Stimulated activated CD4-positive, alpha-beta T cell treated with anti-CD3 and anti-CD28 coated beads, Interleukin-15, amount 100 ng/mL, for 48 hours (primary cell): ENCODE results near the gene B4GALNT2.
"Not testable (repeated sequence)": the region's sequence is repeated elsewhere in the genome, so short reads cannot be mapped to it uniquely, and the experiment has no call there.

Source experiments
- DNase-seq, 2 donors: peaks; one replicate each; pipeline ENCODE4 v3.0.0-alpha.2; 2020; ENCODE audit warnings: low read depth in 2 of 2

Gene B4GALNT2

DNA sequence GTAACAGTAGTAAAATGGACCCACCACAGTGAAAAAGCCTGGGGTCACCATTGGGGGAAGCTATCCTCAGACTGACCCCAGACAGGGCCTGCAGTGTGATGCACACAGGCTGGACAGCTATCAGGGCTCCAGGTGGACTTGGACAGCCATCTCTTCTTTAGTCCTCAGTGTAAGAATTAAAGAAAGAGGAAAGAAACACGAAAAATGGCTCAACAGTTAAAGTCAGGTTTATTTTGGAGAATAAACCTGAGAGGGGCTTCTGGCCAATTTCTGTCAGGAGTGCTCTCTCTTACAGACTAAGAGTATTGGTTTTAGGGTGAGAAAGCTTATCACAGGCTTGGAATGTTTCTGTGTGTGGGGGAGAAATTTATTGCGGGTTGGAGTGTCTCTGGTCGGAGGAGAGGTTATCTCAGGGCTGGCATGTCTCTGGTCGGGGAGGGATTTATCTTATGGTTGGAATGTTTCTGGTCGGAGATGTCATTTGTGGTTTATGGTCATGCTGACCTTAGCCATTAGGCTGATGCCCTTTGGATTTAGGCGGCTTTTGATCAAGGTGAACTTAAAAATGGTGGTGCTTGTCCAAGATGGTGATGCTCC is 10.8 kb upstream of the B4GALNT2 start:
- no peak for DNase-seq

DNA sequence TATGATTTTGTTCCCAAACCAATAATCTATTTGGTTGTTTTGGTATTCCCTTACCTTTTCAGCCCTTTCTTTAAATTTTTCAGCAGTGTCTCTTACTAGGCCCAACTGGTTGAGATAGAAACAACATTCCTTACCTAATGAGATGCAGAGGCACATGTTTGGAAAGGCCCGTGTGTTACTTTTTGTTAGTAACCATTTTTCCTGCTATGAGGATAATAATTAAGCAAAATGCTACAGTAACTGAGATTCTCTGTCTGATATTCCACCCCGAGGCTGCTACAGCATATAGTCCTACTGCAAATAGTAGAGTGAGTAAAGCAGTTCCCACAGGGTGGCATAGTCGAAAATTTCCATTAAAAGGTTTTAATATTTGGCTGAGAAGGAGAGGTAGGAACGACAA is 10.0 kb upstream of the B4GALNT2 start:
- DNase-seq, result no peak

DNA sequence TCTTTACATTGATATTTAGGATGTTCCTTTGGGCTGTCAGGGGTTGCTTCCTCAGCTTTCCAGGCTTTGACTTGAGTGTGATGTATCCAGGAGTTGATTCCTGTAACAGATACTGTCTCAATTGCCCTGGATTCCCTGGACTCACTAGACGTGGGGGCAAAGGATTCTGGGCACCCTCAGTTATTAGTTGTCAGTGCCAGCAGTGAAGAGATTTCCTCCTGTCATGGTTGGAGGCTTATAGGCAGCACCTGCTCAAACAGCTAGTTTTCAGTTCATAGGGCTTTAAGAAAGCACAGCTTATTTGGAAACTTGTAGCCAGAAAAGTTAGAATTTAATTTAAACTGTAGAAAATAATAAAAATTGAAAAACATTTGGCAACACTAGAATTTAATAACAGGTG is 9.5 kb upstream of the B4GALNT2 start:
- no peak for DNase-seq

DNA sequence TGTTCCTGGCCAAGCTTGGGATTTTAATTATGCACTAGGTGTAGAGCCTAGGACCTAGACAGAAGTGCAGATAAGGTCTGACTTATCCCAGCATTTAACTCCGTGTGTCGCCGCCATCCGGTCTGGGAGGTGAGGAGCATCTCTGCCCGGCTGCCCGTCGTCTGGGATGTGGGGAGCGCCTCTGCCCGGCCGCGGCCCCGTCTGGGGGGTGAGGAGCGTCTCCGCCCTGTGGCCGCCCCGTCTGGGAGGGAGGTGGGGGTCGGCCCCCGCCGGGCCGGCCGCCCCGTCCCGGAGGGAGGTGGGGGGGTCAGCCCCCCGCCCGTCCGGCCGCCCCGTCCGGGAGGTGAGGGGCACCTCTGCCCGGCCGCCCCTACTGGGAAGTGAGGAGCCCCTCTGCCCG is 7.1 kb upstream of the B4GALNT2 start:
- DNase-seq, result no peak

DNA sequence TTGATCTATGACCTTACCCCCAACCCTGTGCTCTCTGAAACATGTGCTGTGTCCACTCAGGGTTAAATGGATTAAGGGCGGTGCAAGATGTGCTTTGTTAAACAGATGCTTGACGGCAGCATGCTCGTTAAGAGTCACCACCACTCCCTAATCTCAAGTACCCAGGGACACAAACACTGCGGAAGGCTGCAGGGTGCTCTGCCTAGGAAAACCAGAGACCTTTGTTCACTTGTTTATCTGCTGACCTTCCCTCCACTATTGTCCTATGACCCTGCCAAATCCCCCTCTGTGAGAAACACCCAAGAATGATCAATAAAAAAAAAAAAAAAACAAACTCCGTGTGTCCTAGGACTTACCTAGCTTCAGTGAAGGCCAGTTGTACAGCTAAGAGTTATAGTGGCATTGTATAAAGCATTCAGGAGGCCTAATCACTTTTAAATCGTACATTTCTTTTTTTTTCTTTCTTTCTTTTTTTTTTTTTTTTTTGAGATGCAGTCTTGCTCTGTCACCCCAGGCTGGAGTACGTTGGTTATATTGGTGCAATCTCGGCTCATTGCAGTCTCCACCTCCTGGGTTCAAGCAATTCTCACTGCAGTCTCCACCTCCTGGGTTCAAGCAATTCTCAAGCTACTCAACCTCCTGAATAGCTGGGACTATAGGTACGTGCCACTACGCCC is 6.2 kb upstream of the B4GALNT2 start:
- DNase-seq, result not testable (repeated sequence)

DNA sequence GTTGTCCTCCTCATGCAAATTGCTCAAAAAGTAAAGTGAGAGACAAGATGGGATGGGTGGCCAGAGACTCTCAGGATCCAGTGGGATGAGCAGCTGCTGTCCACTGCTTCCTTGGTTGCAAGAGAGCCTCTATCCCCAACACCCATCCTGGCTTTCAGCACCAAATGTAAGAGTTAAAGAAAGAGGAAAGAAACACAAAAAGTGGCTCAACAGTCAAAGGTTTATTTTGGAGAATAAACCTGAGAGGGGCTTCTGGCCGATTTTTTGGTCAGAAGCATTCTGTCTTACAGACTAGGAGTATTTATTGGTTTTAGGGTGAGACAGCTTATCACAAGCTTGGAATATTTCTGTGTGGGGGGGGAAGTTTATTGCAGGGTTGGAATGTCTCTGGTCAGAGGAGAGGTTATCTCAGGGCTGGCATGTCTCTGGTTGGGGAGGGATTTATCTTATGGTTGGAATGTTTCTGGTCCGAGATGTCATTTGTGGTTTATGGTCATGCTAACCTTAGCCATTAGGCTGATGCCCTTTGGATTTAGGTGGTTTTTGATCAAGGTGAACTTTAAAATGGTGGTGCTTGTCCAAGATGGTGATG is 3.1 kb upstream of the B4GALNT2 start:
- not testable (repeated sequence) for DNase-seq

DNA sequence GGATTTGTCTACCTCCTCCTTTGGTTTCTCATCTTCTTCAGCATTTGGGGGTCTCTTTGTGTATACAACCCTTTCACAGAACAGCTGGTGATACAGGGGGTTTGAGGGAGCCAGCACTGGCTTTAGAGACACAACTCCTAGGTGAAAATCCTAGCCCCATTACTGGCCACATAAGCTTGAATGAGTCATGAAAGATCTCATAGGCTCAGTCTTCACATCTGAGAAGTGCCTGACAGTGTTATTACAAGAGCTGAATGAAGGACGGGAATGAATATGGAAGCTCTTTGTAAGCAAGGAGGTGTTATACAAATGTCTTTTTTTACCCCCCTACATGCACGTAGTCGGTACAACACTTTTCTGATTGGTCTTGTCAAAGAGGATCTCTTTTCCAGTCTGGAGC is 1.7 kb upstream of the B4GALNT2 start:
- DNase-seq, result no peak

DNA sequence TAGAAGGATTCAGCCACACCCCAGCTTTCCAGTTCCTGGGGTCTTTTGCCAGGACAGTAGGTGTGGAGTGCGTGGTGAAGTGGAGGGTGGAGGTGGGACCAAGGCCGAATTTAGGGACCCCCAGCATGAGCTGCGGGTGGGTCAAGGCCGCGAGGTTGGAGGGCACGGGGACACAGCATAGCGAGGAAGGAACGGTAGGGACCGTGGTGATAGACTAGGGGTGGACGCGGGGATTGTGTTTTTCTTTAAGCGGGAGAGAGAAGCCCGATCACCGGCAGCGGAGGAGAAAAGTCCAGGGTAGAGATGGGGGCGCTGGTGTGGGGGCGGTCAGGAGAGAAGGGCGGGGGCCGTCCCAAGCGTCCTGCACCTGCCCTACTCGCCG is 261 bp upstream of the B4GALNT2 start:
- DNase-seq, result no peak

DNA sequence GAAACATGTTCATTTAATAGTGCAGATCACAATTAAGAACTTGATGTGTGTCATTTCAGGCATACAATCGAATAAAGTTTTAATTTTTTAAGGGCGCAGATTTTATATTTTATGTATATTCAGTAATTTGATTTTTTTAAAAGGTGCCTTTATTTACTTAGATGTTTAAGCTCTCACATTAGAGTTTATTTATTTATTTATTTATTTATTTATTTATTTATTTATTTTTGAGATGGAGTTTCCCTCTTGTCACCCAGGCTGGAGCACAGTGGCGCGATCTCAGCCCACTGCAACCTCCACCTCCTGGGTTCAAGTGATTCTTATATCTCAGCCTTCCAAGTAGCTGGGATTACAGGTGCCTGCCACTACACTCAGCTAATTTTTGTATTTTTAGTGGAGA is 3.8 kb downstream of the B4GALNT2 start:
- DNase-seq, result no peak

DNA sequence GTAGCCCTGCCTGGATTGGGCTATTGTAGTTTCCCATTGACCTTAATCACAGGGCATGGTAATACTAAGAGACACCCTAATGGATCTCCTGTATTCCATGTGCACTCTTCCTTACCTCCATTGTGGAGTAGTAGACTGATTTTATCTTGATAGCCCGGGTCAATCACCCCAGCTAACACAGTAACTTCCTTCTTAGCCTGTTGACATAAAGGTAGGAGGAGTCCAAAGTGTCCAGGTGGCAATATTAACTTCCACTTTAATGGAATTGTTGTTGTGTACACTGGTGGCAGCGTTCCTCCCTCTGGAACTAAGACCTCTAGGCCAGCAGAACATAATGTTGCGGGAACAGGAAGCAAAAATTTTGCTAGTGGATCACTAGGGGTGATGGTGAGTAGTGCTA is 13.1 kb downstream of the B4GALNT2 start:
- not testable (repeated sequence) for DNase-seq

DNA sequence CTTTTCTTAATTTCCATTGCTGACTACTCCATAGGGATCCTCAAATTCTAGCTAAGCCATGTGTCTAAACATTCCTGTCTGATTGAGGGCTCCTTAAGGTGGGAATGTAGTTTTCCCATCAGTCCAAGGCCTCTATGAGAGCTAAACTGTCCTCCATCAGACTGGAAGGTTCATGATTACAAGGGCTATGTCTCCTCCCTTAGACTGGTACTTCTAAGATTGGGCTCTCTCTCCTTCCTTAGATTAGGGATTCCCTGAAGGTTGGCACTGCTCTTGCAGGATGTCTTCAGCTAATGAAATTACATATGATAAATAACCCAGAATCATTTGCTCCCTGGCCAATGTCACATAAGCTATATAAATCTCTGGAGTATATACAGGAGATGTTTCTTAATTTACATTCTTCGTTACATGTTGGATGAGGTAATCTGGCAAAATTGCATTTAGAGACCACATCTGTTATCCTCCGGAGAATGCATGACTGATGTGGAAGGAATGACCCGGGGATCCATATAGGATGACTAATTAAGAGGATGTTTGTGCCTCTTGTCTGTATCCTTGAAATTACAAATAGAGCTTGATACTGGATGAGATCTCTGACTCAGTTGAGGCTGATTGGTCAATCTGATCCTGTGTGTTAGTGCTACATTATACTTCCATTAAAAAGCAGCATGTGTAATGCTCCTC is 14.2 kb downstream of the B4GALNT2 start:
- DNase-seq, result no peak

DNA sequence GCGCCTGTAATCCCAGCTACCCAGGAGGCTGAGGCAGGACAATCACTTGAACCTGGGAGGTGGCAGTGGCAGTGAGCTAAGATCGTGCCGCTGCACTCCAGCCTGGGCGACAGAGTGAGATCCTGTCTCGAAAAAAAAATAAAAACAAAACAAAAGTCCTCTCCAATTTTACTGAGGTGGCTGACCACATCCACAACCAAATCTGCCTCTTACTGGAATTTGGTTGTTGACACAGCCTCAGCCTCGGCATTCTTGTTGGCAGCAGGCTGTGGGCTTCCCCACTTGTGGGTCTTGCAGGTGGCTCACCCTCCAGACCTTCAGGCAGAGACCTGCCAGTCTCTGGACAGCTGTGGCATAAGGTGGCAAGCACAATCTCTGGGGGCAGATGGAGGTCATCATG is 15.6 kb downstream of the B4GALNT2 start:
- no peak for DNase-seq

DNA sequence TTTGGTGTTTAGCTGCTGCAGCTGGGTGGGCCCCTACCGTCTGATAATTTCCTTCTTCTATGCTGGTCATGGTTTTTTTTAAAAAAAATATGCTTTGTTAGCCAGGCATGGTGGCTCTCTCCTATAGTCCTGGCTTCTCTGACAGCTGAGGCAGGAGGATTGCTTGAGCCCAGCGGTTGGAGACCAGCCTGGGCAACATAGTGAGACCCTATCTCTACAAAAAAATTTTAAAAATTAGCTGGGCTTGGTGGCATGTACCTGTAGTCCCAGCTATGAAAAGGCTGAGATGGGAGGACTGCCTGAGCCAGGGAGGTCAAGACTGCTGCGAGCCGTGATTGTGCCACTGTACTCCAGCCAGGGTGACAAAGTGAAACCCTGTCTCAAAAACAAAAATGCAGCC is 19.4 kb downstream of the B4GALNT2 start:
- no peak for DNase-seq

DNA sequence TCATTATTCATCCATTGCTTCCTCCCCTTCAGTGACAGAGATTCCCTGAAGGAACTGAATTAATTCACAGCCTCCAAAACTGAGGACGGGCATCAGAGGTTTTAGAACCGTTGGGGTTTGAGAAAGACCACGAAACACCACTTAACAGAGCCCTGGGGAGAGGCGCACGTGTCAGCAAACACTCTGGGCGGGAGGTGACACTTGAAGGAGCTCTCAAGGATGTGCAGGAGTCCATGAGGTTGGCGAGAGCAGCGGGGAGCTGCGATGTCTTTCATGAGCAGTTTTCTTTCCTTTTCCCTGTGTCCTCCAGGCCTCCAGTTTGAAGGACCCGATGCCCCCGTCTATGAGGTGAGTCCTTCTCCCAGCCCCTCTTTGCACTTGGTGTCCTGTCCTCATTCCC is 23.7 kb downstream of the B4GALNT2 start:
- DNase-seq, result no peak

DNA sequence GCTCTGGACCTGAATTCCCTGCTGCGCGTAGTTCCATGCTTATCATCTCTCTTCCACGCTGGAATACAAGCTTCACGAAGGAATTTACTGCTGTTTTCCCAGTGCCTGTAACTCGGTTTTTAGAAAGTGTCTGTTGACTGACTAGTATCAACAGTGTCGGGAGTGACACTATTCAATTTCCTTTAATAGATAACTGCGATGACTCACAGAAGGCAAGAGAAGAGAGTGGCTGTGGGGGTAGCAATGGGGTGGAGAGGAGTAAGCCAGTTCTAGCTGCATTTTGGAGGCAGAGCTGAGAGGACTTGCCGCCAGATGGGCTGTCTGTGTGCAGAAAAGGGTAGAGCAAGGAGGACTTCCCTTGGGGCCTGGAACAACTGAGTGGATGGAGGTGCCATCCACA is 25.2 kb downstream of the B4GALNT2 start:
- no peak for DNase-seq

DNA sequence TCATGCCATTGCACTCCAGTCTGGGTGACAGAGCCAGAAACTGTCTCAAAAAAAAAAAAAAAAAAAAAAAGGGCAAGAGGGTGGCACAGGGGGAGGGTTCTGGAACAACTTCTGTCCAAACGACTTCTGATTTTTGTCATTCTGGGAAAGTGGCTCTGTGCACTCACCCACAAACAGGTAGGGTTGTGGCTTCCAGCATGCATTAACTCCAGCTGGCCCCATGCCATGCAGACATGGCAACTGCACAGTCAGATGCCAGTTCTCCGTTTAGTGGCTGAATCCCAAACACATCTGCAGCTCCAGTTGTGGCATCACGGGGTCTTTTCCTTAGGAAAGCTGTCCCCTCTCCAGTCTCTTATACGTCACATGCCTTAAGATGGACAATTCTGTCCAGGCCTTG is 30.3 kb downstream of the B4GALNT2 start:
- DNase-seq, result no peak

DNA sequence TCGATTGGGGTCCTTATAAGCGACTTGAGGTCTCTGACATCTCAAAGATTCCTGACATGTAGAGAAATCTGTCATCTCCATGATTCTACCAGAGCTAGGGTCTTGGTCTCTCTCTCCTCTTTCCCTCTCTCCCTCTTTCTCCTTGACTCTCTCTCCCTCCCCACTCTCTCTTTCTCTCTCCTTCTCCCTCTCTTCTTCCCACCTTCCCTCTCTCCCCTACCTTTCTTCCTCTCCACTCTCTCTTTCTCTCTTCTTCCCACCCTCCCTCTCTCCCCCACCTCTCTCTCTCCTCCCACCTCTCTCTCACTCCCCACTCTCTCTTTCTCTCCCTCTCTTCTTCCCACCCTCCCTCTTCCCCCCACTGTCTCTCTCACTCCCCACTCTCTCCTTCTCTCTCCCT is 32.6 kb downstream of the B4GALNT2 start:
- DNase-seq, result no peak

DNA sequence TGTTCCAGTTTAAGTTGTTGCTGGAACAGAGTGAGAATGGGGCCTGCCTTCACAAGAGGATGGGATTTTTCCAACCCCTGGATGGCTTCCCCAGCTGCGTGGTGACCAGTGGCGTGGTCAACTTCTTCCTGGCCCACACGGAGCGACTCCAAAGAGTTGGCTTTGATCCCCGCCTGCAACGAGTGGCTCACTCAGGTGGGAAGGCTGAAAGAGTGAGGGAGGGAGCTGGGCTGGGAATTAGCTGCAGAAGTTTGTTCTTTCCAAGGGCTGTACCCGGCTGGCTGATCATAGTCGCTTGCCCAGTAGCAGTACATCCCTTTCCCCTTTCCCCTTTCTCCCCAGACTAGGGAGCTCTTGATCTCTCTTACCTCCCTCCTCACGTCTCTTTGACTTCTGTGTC is 36.1 kb downstream of the B4GALNT2 start:
- no peak for DNase-seq

DNA sequence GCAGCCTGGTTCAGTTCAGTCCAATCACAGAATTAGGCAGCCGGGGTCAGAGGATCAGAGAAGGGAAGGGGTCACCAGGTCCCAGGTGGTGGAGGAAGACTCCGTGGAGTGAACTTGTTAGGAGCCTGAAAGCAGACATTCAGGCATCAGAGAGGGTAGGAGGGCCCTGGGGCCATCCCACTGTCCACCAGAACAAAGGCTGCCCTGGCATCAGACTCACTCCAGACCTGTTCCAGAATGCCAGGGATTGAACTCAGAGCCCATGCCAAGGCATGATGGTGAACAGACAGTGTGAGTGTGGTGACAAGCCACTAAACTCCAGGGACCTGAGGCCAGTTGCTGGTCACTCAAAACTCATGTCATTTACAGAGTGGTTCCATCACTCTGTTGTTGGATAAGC is 37.6 kb downstream of the B4GALNT2 start:
- DNase-seq, result no peak

DNA sequence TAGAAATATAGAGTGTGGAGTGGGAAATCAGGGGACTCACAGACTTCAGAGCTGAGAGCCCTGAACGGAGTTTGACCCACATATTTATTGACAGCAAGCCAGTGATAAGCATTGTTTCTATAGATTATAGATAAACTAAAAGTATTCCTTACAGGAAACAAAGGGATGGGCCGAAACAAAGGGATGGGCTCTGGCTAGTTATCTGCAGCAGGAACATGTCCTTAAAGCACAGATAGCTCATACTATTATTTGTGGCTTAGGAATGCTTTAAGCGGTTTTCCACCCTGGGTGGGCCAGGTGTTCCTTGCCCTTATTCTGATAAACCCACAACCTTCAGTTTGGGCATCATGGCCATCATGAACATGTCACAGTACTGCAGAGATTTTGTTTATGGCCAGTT is 38.1 kb downstream of the B4GALNT2 start:
- DNase-seq, result not testable (repeated sequence)

DNA sequence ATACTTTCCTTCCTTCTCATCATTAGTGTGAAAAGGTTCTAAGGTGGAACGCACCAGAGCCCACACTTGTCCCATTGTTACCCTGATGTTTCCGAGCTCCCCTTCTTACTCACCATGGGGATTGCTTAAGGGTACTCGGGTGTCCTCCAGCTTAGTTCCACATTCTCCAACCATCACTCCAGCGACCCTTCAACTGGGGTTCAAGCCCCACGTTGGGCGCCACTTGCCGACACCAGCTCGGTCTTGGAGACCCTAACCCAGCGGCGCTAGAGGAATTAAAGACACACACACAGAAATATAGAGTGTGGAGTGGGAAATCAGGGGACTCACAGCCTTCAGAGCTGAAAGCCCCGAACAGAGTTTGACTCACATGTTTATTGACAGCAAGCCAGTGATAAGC is 43.4 kb downstream of the B4GALNT2 start:
- not testable (repeated sequence) for DNase-seq

DNA sequence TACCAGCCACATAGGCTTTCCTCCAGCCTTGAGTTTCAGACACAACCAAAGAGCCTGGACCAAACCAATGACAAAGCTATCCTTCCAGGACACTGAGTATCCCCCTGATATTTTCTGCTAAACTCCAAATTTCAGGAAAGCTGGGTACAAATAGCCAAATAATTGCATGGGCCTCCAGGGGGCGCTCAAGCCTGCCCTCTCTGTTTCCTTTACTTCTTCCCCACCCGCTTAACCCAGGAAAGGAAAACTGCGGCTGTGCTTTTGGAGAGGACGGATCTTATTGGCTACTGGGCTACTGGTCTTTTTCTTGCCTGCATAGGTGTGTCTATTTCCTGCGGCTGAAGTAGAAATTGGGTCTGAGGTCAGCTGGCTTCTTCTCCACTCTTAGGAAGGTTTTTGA is 47.7 kb downstream of the B4GALNT2 start:
- peak in 1 of 2 donors; percentile 49 for DNase-seq
